ENCODE data around the gene CORO2A.

CORO2A gene

DNA sequence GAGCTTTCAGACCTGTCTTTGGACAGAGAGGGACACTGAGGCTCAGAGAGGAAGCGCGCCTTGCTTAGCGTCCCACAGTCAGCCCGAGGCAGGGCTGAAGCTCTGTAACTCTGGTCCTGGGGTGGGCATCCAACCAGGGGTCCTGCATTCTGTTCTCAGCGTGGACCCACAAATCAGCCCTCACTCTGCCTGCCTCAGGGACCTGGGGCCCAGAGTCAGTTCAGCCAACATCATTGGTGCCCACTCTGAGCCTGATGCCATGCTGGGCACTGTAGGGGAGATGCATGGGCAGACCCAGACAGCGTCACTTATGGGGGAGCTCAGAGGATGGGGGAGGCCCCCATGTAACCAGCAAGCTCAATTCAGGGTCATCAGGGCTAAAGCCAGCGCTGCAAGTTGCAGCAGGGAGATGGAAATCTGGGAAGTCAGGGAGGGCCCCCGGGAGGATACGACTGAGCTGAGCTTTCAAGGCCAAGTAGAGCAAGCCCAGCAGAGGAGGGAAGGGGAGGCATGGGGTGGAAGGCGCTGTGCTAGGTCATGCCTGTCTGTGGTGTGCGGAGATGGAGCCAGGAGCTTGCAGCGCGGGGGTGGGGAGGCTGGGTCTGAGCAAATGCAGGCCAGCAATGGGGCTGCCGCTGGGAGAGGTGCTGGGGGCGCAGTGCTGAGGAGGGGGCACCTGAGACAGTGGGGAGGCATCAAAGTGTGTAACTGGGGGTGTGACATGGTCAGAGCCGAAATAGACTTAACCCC lies 21.1 kb downstream of the CORO2A start:
- DNase-seq (ENCODE audit: low read depth, low spot score), result no peak

GRCh38 chr9:98168941-98169488 lies 23.4 kb downstream of the CORO2A start:
- DNase-seq (ENCODE audit: low read depth, low spot score), result no peak

DNA sequence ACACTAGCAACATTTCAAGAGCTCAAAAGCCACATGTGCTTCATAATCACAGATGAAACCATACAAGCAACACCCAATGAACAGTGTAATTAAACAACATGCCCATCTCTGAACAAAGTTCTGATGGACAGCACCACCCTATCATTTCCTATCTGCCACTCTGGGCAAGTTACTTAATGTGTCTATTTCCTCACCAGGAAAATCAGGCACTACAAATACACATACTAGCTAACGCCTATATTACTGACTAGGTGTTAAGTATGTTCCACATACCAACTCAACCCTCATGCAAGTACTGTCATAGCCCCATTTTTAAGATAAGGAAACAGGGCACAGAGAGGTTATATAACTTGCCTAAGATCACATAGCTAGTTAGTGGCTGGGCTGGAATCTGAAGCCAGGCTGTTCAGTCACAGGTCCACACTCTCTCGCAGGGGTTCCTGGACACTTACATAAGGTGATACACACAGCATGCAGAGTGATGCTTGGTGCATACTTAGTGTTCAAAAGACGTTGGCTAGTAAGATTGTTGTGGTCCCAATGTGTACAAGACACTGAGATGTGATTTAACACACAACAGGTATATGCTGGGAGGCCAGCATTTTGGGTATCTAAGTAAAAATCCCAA lies 24.2 kb downstream of the CORO2A start:
- DNase-seq (ENCODE audit: low read depth, low spot score), result no peak

DNA sequence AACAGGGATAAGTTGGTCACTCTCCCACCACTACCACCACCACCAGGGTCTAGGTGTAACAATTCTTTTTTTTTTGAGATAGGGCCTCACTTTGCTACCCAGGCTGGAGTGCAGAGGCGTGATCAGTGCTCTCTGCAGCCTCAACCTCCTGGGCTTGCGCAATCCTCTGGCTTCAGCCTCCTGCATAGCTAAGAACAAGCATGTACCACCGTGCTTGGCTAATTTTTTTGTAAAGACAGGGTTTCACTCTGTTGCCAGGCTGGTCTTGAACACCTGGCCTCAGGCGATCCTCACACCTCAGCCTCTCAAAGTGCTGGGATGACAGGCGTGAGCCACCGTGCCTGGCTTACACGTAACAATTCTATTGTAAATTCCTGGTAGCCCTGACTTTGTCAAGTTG lies 27.5 kb downstream of the CORO2A start:
- no peak for DNase-seq (ENCODE audit: low read depth, low spot score)

DNA sequence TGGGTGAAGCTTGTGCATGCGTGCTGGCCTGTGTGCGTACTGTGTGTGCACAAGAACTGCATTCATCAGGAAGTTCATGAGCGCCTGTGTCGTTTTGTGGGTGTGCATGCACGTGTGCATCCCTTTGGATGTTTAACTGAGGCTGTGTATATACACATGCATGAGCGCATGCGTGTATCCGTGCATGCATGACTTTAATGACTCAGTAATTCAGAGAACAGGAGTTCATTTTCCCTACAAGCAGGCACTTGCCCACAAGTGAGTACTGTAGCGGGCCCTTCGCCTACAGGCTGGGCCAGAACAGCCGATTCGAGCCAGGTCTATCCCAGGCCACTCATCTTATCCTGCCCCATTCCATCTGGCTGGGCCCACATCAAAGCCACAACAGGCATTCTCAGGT lies 29.8 kb downstream of the CORO2A start:
- DNase-seq (ENCODE audit: low read depth, low spot score), result no peak

DNA sequence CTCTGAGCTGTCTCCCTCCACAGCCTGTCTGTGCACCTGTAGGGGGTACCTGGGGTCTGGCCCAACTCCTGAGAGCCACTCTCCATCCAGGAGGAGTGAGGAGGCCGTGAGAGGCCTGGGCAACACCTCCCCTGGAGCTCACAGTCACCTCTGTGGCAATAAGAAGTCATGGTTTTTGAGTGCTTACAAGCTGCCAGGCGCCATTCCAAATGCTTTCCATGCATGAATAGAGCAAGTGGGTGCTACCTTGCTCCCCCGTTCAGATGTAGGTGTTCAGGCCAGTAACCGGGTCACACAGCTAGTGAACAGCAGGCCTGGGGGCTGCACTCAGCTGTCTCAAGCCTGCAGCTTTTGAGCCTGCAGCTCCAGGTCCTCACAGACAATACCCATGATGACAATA lies 30.6 kb downstream of the CORO2A start:
- DNase-seq (ENCODE audit: low read depth, low spot score), result no peak

DNA sequence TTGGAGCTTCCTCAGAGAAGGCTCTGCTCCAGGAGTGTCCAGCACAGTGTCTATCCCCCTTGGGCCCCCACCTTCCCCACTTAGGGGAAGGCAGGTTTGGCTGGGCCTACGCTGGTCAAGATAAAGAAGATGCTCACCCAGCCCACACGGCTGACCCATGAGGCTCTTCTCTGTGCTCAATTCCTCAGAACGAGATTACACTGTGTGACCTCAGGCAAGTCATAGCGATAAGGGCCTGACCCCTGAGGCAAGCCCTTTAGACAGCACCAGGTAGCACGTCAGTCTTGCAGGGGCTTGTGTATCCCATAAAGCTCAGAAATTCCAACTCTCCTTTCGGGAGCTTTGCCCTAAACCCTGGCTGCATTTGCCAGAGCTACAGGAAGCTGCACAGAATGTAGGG lies 32.6 kb downstream of the CORO2A start:
- no peak for DNase-seq (ENCODE audit: low read depth, low spot score)

- no peak for DNase-seq (ENCODE audit: low read depth, low spot score)
Measured at GRCh38 chr9:98159301-98159700, 33.1 kb downstream of the CORO2A start.

GRCh38 chr9:98158071-98158831 lies 34.2 kb downstream of the CORO2A start:
- no peak for DNase-seq (ENCODE audit: low read depth, low spot score)

DNA sequence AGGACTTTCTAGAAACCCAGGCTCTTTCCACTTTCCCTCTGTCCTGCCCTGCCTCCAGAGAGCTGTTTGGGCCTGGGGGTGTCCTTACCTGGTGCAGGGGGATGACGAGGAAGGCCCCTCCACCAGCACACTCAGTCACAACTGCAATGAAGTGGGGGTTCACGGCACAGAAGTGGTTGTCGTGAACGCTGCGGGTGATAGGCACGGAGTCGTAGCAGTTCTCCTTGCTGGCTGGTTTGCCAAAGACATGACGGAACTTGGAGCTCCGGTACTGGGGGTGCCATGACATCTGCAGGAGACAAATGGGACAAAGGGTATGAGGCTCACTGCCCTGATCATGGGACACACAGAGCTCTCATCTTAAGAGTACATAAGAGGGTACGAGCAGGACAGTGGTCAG lies 35.1 kb downstream of the CORO2A start:
- DNase-seq (ENCODE audit: low read depth, low spot score), result no peak

DNA sequence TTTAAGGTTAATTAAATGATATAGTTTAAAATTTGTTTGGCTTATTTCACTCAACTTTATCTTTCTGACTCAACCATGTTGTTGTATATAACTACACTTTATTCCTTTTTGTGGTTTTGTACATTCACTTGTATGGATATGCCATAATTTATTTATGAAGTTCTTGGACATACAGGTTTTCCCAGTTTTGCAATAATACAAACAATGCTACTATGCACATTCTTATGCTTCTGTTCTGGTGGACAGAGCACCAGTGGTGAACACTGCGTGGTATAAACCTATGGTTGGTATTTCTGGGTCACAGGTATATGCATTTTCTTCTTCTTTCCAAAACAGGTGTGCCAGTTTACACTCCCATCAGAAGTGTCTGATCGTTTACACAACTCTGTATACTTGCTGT lies 37.8 kb downstream of the CORO2A start:
- no peak for DNase-seq (ENCODE audit: low read depth, low spot score)

- no peak for DNase-seq (ENCODE audit: low read depth, low spot score)
Measured at GRCh38 chr9:98152526-98152925, 39.9 kb downstream of the CORO2A start.

GRCh38 chr9:98150721-98151120 lies 41.7 kb downstream of the CORO2A start:
- DNase-seq (ENCODE audit: low read depth, low spot score), result no peak

GRCh38 chr9:98150164-98150563 lies 42.3 kb downstream of the CORO2A start:
- DNase-seq (ENCODE audit: low read depth, low spot score), result no peak

- DNase-seq (ENCODE audit: low read depth, low spot score), result no peak
Measured at GRCh38 chr9:98149422-98149821, 43.0 kb downstream of the CORO2A start.

DNA sequence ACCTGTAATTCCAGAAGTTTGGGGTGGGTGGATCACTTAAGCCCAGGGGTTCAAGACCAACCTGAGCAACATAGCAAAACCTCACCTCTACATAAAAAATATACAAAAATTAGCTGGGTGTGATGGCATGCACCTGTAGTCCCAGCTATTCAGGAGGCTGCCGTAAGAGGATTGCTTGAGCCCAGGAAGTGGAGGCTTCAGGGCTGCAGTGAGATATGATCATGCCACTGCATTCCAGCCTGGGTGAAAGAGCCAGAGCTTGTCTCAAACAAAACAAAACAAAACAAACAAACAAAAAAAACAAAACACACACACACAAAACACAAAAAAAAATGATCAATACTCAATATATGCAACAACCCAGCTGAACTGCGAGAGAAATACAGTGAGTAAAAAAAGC lies 44.0 kb downstream of the CORO2A start:
- no peak for DNase-seq (ENCODE audit: low read depth, low spot score)

- no peak for DNase-seq (ENCODE audit: low read depth, low spot score)
Measured at GRCh38 chr9:98147582-98147981, 44.9 kb downstream of the CORO2A start.

DNA sequence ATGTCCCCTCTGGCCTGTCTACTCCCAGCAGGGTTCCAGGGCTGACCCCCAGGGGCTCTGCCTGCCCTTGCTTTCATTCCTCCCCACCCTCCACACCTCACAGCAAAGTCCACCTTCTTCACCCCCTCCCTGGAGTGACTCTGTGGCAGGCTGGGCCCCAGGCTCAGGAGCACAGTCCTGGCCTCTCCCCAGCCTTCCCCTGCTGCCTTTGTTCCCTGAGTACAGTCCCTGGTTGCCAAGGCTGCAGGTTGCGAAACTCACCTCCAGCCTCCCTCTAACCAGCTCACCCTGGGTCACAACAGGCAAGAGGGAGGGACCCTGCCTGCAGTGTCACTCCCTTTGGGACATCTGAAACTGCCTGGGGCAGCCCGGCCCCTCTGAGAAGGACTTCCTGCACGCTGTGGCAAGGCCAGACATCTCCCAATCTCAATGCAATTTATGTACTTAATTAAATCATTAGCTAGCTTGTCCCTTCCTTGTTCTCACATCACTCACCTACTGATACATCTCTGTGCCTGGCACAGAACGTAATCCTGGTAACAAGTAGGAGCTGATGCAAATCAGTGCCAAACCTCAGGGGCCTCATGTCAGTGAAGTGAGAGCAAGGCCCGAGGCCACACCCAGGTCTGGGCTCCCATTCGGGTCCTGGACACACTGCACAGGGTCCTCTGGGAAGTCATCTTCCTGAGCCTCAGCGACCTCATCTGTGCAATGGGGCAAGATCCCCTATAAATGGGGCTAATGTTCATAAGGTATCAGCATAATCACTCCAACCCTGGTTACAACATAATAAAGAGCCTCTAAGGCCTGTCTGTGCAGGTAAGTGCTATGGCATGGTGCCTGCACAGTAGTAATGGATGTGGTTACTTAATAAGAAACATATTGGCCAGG lies 46.1 kb downstream of the CORO2A start:
- no peak for DNase-seq (ENCODE audit: low read depth, low spot score)

DNA sequence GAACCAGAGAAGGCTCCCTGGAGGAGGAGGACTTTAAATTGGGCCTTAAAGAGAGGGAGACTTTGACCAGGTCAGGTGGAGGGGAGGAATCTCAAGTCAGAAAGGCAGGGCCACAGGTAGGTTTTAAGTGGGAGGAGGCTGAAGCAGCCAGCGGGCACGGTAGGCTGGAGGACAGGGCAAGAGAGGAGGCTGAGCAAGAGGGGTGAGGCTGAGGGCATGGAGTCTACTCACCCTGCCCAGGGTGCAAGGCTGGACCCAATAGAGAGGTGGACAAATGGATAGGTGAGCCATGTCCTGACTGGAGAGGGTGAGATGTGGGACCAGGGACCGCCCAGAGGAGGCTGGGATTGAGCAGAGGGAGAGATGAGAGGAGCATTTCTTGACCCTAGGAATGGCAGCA lies 47.8 kb downstream of the CORO2A start:
- no peak for DNase-seq (ENCODE audit: low read depth, low spot score)

DNA sequence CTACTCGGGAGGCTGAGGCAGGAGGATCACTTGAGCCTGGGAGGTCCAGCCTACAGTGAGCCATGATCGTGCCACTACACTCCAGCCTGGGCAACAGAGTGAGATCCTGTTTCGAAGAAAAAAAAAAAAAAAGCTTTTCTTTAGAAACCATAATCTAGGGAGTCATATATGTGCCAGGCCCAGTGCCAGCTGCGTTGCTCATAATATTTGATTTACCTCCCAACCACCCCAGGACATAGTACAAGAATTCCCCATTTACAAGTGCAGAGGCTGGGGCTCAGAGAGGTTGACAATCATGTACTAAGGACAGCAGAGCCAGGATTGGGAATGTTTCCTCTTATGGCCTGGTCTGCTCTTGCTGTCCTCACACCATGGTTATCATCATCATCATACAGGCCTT lies 48.4 kb downstream of the CORO2A start:
- DNase-seq (ENCODE audit: low read depth, low spot score), result no peak

DNA sequence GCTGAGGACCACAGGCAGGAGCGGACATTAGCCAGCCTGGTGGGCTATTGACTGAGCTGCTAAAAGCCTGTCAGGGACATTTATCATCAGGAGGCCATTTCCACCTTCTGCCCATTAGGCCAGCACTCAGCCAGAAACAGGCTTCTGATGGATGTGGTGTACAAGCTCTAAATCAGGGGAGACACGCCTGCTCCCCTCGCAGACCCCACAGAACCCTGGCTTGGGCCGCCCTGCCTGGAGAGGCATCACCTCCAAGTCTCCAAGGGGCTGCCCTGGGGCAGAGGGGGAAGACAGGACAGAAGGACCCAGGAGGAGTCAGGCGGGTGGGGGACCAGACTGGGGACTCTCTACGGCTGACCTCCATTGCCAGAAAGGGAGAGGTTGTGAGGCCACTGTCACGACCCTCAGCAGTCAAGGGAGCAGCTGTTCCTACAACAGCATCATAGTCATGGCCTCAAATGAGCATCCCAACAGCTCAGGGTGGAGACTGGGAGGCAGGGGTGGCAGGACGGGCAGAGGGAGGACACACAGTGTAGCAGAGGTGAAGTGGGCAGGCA lies 49.4 kb downstream of the CORO2A start:
- DNase-seq (ENCODE audit: low read depth, low spot score), result no peak

Measured in brain pericyte (primary cell).